ENCODE results near the gene MFSD11.

GRCh38 chr17:76772842-76773525 is 35.1 kb downstream of the MFSD11 start:
- no peak for TF ChIP-seq EZH2 (IDR thresholded peaks at IDR 0.05; ENCODE audit: low read depth, low read length, severe bottlenecking)
- no peak for TF ChIP-seq ZNF274 (IDR thresholded peaks at IDR 0.05; ENCODE audit: borderline replicate concordance, extremely low read depth, low read length)
- no peak for TF ChIP-seq POLR2A (IDR thresholded peaks at IDR 0.05; ENCODE audit: control extremely low read depth in 1 of 2, low read depth in 2 of 2, low read length in 2 of 2)
- TF ChIP-seq BACH1 (IDR thresholded peaks at IDR 0.05; ENCODE audit: low read length), result no peak
- no peak for TF ChIP-seq CTCF (IDR thresholded peaks at IDR 0.05; ENCODE audit: control extremely low read depth in 1 of 3, insufficient read depth in 1 of 3, low read depth in 1 of 3, low read length in 3 of 3)
- TF ChIP-seq EP300 (IDR thresholded peaks at IDR 0.05; ENCODE audit: borderline replicate concordance in 1 of 2, low read depth in 2 of 2, low read length in 2 of 2), result no peak
- TF ChIP-seq RAD21 (IDR thresholded peaks at IDR 0.05 in 1 of 2, conservative IDR thresholded peaks at IDR 0.05 in 1 of 2; ENCODE audit: low read depth in 2 of 2, low read length in 2 of 2), result no peak
- TF ChIP-seq POU5F1 (IDR thresholded peaks at IDR 0.05; ENCODE audit: low read depth, low read length), result no peak
